H9 (cell line): ENCODE measurements around the gene STIMATE. TPM values are rescaled to one million over a fixed set of nuclear protein-coding genes. Genes with fewer than 3 reads are reported as not detected.
A peak's percentile ranks its signal among the peaks of the same experiment; 100 is the strongest.

Experiments
- DNase-seq: peaks from one replicate; pipeline ENCODE4 v3.0.0-alpha.2; 2017
- H2AFZ ChIP-seq: one replicate; pipeline ENCODE4 v1.6.1; 2013; ENCODE audit warnings: mild to moderate bottlenecking, low read length, control low read depth, moderate library complexity
- H2AK5ac ChIP-seq: 2 replicates; pipeline ENCODE4 v1.6.1; 2013; ENCODE audit warnings: low read length, control low read depth, mixed read lengths; ENCODE audit not compliant: insufficient read length
- H2BK120ac ChIP-seq: one replicate; pipeline ENCODE4 v1.6.1; 2013; ENCODE audit warnings: low read depth, mild to moderate bottlenecking, low read length, control low read depth, inconsistent platforms; ENCODE audit not compliant: poor library complexity, severe bottlenecking
- H2BK12ac ChIP-seq: 2 replicates; pipeline ENCODE4 v1.6.1; 2013; ENCODE audit warnings: low read length, control low read depth, mixed read lengths, low read depth; ENCODE audit not compliant: insufficient read length
- H2BK15ac ChIP-seq: 2 replicates; pipeline ENCODE4 v1.6.1; 2013; ENCODE audit warnings: low read depth, low read length, control low read depth
- H2BK20ac ChIP-seq: one replicate; pipeline ENCODE4 v1.6.1; 2013; ENCODE audit warnings: low read depth, mild to moderate bottlenecking, low read length, control low read depth, inconsistent platforms; ENCODE audit not compliant: poor library complexity, severe bottlenecking
- H2BK5ac ChIP-seq: 2 replicates; pipeline ENCODE4 v1.6.1; 2013; ENCODE audit warnings: low read length, control low read depth, mixed read lengths; ENCODE audit not compliant: insufficient read length
- H3K14ac ChIP-seq: 2 replicates; pipeline ENCODE4 v1.6.1; 2013; ENCODE audit warnings: low read length, control low read depth; ENCODE audit not compliant: insufficient read depth
- H3K18ac ChIP-seq: 2 replicates; pipeline ENCODE4 v1.6.1; 2013; ENCODE audit warnings: low read depth, mild to moderate bottlenecking, mixed read lengths, low read length, control low read depth; ENCODE audit not compliant: insufficient read length
- H3K23ac ChIP-seq: 2 replicates; pipeline ENCODE4 v1.6.1; 2013; ENCODE audit warnings: low read length, control low read depth, mixed read lengths, low read depth; ENCODE audit not compliant: insufficient read length
- H3K23me2 ChIP-seq: 2 replicates; pipeline ENCODE4 v1.6.1; 2013; ENCODE audit warnings: low read depth, mild to moderate bottlenecking, mixed read lengths, low read length, control low read depth; ENCODE audit not compliant: insufficient read length, poor library complexity, severe bottlenecking
- H3K27ac ChIP-seq: 2 replicates; pipeline ENCODE4 v1.5.1; 2013; ENCODE audit warnings: low read length, control low read depth, mixed read lengths, low read depth; ENCODE audit not compliant: insufficient read length
- H3K27me3 ChIP-seq: 2 replicates; pipeline ENCODE4 v1.6.1; 2013; ENCODE audit warnings: low read length, control low read depth, inconsistent platforms; ENCODE audit not compliant: insufficient read depth
- H3K4ac ChIP-seq: 2 replicates; pipeline ENCODE4 v1.6.1; 2013; ENCODE audit warnings: low read depth, mild to moderate bottlenecking, control low read depth, inconsistent platforms, low read length, moderate library complexity
- H3K4me1 ChIP-seq: 2 replicates; pipeline ENCODE4 v1.6.1; 2013; ENCODE audit warnings: low read length, control low read depth, inconsistent platforms; ENCODE audit not compliant: insufficient read depth
- H3K4me2 ChIP-seq: 2 replicates; pipeline ENCODE4 v1.6.1; 2013; ENCODE audit warnings: low read length, control low read depth, mixed read lengths; ENCODE audit not compliant: insufficient read length, insufficient read depth
- H3K56ac ChIP-seq: 2 replicates; pipeline ENCODE4 v1.6.1; 2013; ENCODE audit warnings: low read depth, mild to moderate bottlenecking, mixed read lengths, low read length, control low read depth; ENCODE audit not compliant: insufficient read length
- H3K79me1 ChIP-seq: 2 replicates; pipeline ENCODE4 v1.6.1; 2013; ENCODE audit warnings: low read depth, mild to moderate bottlenecking, moderate library complexity, low read length, control low read depth, inconsistent platforms; ENCODE audit not compliant: insufficient read depth, poor library complexity, severe bottlenecking
- H3K79me2 ChIP-seq: 2 replicates; pipeline ENCODE4 v1.6.1; 2013; ENCODE audit warnings: low read length, control low read depth, inconsistent platforms; ENCODE audit not compliant: insufficient read depth
- H3K9ac ChIP-seq: 2 replicates; pipeline ENCODE4 v1.6.1; 2013; ENCODE audit warnings: low read length, control low read depth, mixed read lengths; ENCODE audit not compliant: insufficient read length; ENCODE audit errors: extremely low read depth
- H3K9me3 ChIP-seq: one replicate; pipeline ENCODE4 v1.6.1; 2013; ENCODE audit warnings: low read depth, low read length, inconsistent platforms; ENCODE audit not compliant: control insufficient read depth
- H3T11ph ChIP-seq: one replicate; pipeline ENCODE4 v1.6.1; 2013; ENCODE audit warnings: mild to moderate bottlenecking, low read length, control low read depth, inconsistent platforms
- H4K20me1 ChIP-seq: one replicate; pipeline ENCODE4 v1.6.1; 2013; ENCODE audit not compliant: control insufficient read depth, insufficient read length, insufficient read depth
- H4K5ac ChIP-seq: 2 replicates; pipeline ENCODE4 v1.6.1; 2013; ENCODE audit warnings: low read depth, mild to moderate bottlenecking, mixed read lengths, low read length, control low read depth; ENCODE audit not compliant: insufficient read length
- H4K8ac ChIP-seq: replicated peaks from 2 replicates; pipeline ENCODE4 v1.6.1; 2013; ENCODE audit warnings: low read length, control low read depth, mixed read lengths, low read depth; ENCODE audit not compliant: insufficient read length
- H4K91ac ChIP-seq: 2 replicates; pipeline ENCODE4 v1.6.1; 2013; ENCODE audit warnings: low read depth, mild to moderate bottlenecking, moderate library complexity, mixed read lengths, low read length, control low read depth; ENCODE audit not compliant: insufficient read length
- H3K27ac Mint-ChIP-seq, 3 experiments: 2 replicates in 2 of 3; 3 replicates in 1 of 3; pipeline ENCODE4 v1.8.0; 2020 to 2021; ENCODE audit warnings: mixed read lengths in 3 of 3, mild to moderate bottlenecking in 1 of 3, moderate library complexity in 1 of 3
- H3K27me3 Mint-ChIP-seq: 2 replicates; pipeline ENCODE4 v1.8.0; 2021; ENCODE audit warnings: low read depth, mild to moderate bottlenecking, moderate library complexity, mixed read lengths
- H3K36me3 Mint-ChIP-seq, 3 experiments: 2 replicates in 2 of 3; 3 replicates in 1 of 3; pipeline ENCODE4 v1.8.0; 2020 to 2021; ENCODE audit warnings: low read depth in 3 of 3, mixed read lengths in 3 of 3; ENCODE audit not compliant: insufficient read depth in 1 of 3
- H3K4me1 Mint-ChIP-seq, 2 experiments: 2 replicates each; pipeline ENCODE4 v1.8.0; 2020; ENCODE audit warnings: mixed read lengths in 2 of 2
- H3K4me3 Mint-ChIP-seq, 2 experiments: 2 replicates in 1 of 2; 3 replicates in 1 of 2; pipeline ENCODE4 v1.8.0; 2020 to 2021; ENCODE audit warnings: mild to moderate bottlenecking in 2 of 2, mixed read lengths in 2 of 2, moderate library complexity in 1 of 2
- H3K9me3 Mint-ChIP-seq, 2 experiments: 2 replicates in 1 of 2; 3 replicates in 1 of 2; pipeline ENCODE4 v1.8.0; 2020; ENCODE audit warnings: mild to moderate bottlenecking in 2 of 2, mixed read lengths in 2 of 2, moderate library complexity in 1 of 2
- WGBS: extraction: QIAGEN DNeasy Blood & Tissue Kit; methylation state at CpG from one replicate; pipeline ENCODE4 v1.1.7; 2013; ENCODE audit warnings: missing lambda C conversion rate, low lambda C conversion rate, mixed read lengths; ENCODE audit not compliant: insufficient read length; ENCODE audit errors: extremely low coverage; 5-methylcytosine and 5-hydroxymethylcytosine counted together
- total RNA-seq: library from RNA; stranded (reverse); gene quantifications from 2 replicates; pipeline ENCODE4 v1.2.1, GENCODE V29; 2021
- TF ChIP-seq, protein P1 (sequence below): fragments of 200-600 bp; sonication (generic); conservative IDR thresholded peaks from 3 replicates; pipeline ENCODE4 v1.8.0; 2021; ENCODE audit warnings: antibody characterized with exemption, mild to moderate bottlenecking

The STIMATE gene
- total RNA-seq, 1 experiment from 2014 or later = 25.6 TPM

DNA sequence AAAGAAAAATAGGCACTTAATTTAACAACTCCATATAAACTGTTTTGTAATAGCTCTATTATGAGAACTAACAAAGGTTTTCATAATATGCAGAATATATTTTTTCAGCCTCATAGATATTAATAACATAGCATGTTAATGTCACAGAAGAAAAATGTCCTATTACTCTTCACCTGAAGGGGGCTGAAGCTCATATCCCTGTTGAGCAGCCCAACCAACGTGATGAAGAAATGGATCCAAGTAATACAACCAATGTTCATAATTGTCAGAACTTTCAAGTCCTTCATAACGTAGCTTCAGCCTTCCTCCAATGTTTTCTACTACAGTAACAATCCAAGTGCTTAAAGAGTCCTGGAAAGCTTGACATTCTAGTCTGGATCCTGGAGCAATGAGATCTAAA lies 34.5 kb upstream of the STIMATE start:
- H3K4me1 ChIP-seq = no peaks in the 10 kb centered on the region
- H2AK5ac ChIP-seq = no peak overlapping the region
- no peak overlapping the region for H3K4me2 ChIP-seq
- no peaks in the 10 kb centered on the region for H3K79me1 ChIP-seq
- H3K9ac ChIP-seq = no peak overlapping the region
- H3K4ac ChIP-seq = no peak overlapping the region
- H2BK12ac ChIP-seq = no peak overlapping the region
- Mint-ChIP-seq H3K4me3 (no peak overlapping the region), H3K4me1 (no peaks in the 10 kb centered on the region; a peak in 1 of 4 replicates), H3K27me3 (no peaks in the 10 kb centered on the region), H3K36me3 (peaks cover 0 to 3% (median 0%) of the 10 kb centered on the region in 3 experiments; a peak in 1 of 7 replicates), H3K9me3 (no peaks in the 10 kb centered on the region), H3K27ac (no peak overlapping the region)
- H3K23me2 ChIP-seq = no peaks in the 10 kb centered on the region
- no peak overlapping the region for H3K14ac ChIP-seq
- no peak overlapping the region for H4K91ac ChIP-seq
- H2BK15ac ChIP-seq = no peak overlapping the region
- H3T11ph ChIP-seq = no peak overlapping the region
- no peak overlapping the region for H3K18ac ChIP-seq
- no peak overlapping the region for H2BK120ac ChIP-seq
- TF ChIP-seq, protein P1, sequence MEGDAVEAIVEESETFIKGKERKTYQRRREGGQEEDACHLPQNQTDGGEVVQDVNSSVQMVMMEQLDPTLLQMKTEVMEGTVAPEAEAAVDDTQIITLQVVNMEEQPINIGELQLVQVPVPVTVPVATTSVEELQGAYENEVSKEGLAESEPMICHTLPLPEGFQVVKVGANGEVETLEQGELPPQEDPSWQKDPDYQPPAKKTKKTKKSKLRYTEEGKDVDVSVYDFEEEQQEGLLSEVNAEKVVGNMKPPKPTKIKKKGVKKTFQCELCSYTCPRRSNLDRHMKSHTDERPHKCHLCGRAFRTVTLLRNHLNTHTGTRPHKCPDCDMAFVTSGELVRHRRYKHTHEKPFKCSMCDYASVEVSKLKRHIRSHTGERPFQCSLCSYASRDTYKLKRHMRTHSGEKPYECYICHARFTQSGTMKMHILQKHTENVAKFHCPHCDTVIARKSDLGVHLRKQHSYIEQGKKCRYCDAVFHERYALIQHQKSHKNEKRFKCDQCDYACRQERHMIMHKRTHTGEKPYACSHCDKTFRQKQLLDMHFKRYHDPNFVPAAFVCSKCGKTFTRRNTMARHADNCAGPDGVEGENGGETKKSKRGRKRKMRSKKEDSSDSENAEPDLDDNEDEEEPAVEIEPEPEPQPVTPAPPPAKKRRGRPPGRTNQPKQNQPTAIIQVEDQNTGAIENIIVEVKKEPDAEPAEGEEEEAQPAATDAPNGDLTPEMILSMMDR = peak; percentile 8; the same call in 2 of the 3 replicates
- H3K23ac ChIP-seq = no peak overlapping the region
- no peaks in the 10 kb centered on the region for H4K20me1 ChIP-seq
- no peak overlapping the region for H3K56ac ChIP-seq
- H3K27ac ChIP-seq = no peak overlapping the region
- no CpG with 5 or more reads among the region's 2 CpGs for WGBS
- H4K5ac ChIP-seq = no peak overlapping the region
- H2AFZ ChIP-seq = no peak overlapping the region
- no peak overlapping the region for H4K8ac ChIP-seq
- no peaks in the 10 kb centered on the region for H3K79me2 ChIP-seq
- H2BK20ac ChIP-seq = no peak overlapping the region
- no peaks in the 10 kb centered on the region for H3K9me3 ChIP-seq
- no peak for DNase-seq
- no peak overlapping the region for H2BK5ac ChIP-seq
- H3K27me3 ChIP-seq = no peaks in the 10 kb centered on the region
